K562 (cell line): Measurements from ENCODE around the gene TAF10. TPM values are rescaled to one million over a fixed set of nuclear protein-coding genes. Genes with fewer than 3 reads are reported as not detected.

Source experiments
- AFF1 ChIP-seq, 2 experiments: fragments of 450-650 bp; IDR thresholded peaks; 2 replicates each; pipeline ENCODE4 v1.6.1; 2018; ENCODE audit warnings: mild to moderate bottlenecking in 2 of 2, low read depth in 1 of 2; ENCODE audit not compliant: partially characterized antibody in 2 of 2
- CBFA2T3 ChIP-seq: fragments of 450-650 bp; IDR thresholded peaks from 2 replicates; pipeline ENCODE4 v1.6.1; 2017
- CREM ChIP-seq: IDR thresholded peaks from 2 replicates; pipeline ENCODE4 v1.6.1; 2014; ENCODE audit warnings: antibody characterized with exemption, low read depth
- FOXA3 ChIP-seq, 2 experiments: fragments of 450-650 bp in 1 of 2; sonication (generic) in 1 of 2; formaldehyde crosslinking; IDR thresholded peaks in 1 of 2; conservative IDR thresholded peaks in 1 of 2; 2 replicates each; pipeline versions ENCODE4 v1.4.0 to v1.8.0; 2020 to 2022; ENCODE audit warnings: mild to moderate bottlenecking in 2 of 2, missing genetic modification reagents in 1 of 2
- FOXM1 ChIP-seq, 2 experiments: fragments of 450-650 bp in 1 of 2; sonication (generic) in 1 of 2; formaldehyde crosslinking in 1 of 2; IDR thresholded peaks; 2 replicates each; pipeline versions ENCODE4 v1.6.1 to v1.9.0; 2017 to 2022; ENCODE audit warnings: low read depth in 2 of 2, mild to moderate bottlenecking in 2 of 2, missing genetic modification reagents in 1 of 2, moderate library complexity in 1 of 2
- HDAC3 ChIP-seq: fragments of 450-650 bp; IDR thresholded peaks from 2 replicates; pipeline ENCODE4 v1.6.1; 2018; ENCODE audit warnings: borderline replicate concordance, mild to moderate bottlenecking, moderate library complexity; ENCODE audit not compliant: partially characterized antibody
- IRF1 ChIP-seq: sonication (generic); formaldehyde crosslinking; IDR thresholded peaks from 2 replicates; pipeline ENCODE4 v1.8.0; 2022; ENCODE audit warnings: missing genetic modification reagents, mild to moderate bottlenecking, borderline replicate concordance
- MAFF ChIP-seq: IDR thresholded peaks from 2 replicates; pipeline ENCODE4 v1.6.1; 2012; ENCODE audit warnings: low read length, improper control_type of control experiment
- MYC ChIP-seq, 2 experiments: fragments of 250-450 bp in 1 of 2; sonication (Bioruptor Pico) in 1 of 2; IDR thresholded peaks; 2 replicates each; pipeline versions ENCODE4 v1.5.1 to v1.6.1; 2012 to 2021; ENCODE audit warnings: low read depth in 2 of 2, borderline replicate concordance in 1 of 2, improper control_type of control experiment in 1 of 2, low read length in 1 of 2, mild to moderate bottlenecking in 1 of 2, moderate library complexity in 1 of 2
- NR2C2 ChIP-seq, 2 experiments: fragments of 200-800 bp in 1 of 2; sonication (Bioruptor generic) in 1 of 2; sonication (generic) in 1 of 2; formaldehyde crosslinking in 1 of 2; IDR thresholded peaks; 2 replicates each; pipeline versions ENCODE4 v1.6.1 to v1.8.0; 2016 to 2022; ENCODE audit warnings: mild to moderate bottlenecking in 1 of 2, missing compliant biosample characterization in 1 of 2, missing genetic modification characterization in 1 of 2, missing genetic modification reagents in 1 of 2
- POLR2AphosphoS2 ChIP-seq: IDR thresholded peaks from 2 replicates; pipeline ENCODE4 v1.6.1; 2012; ENCODE audit warnings: low read length, improper control_type of control experiment
- SMAD4 ChIP-seq: fragments of 250-450 bp; sonication (Bioruptor Pico); conservative IDR thresholded peaks from 2 replicates; pipeline ENCODE4 v1.8.0; 2021; ENCODE audit warnings: inconsistent platforms, mild to moderate bottlenecking, moderate library complexity
- TAF7 ChIP-seq: fragments of 450-650 bp; IDR thresholded peaks from 2 replicates; pipeline ENCODE4 v1.6.1; 2016; ENCODE audit warnings: missing genetic modification characterization, missing compliant biosample characterization
- TFAP4 ChIP-seq: sonication (generic); formaldehyde crosslinking; IDR thresholded peaks from 2 replicates; pipeline ENCODE4 v1.8.0; 2022; ENCODE audit warnings: missing genetic modification reagents, mild to moderate bottlenecking, moderate library complexity, borderline replicate concordance
- ZNF224 ChIP-seq: sonication (generic); formaldehyde crosslinking; IDR thresholded peaks from 2 replicates; pipeline ENCODE4 v1.8.0; 2022; ENCODE audit warnings: mild to moderate bottlenecking, missing genetic modification reagents
- ZNF561 ChIP-seq: fragments of 450-650 bp; formaldehyde crosslinking; conservative IDR thresholded peaks from 2 replicates; pipeline ENCODE4 v1.4.0; 2020; ENCODE audit warnings: mild to moderate bottlenecking, moderate library complexity
- ZSCAN29 ChIP-seq: fragments of 450-650 bp; IDR thresholded peaks from 2 replicates; pipeline ENCODE4 v1.6.1; 2017
- polyA plus RNA-seq, 8 experiments: library from polyadenylated mRNA; depleted of rRNA in 4 of 8; stranded (reverse) in 5 of 8; unstranded in 3 of 8; fragments of >200 nt; fragmentation: Nextera tagmentation in 2 of 8; fragmentation: Illumina TruSeq in 1 of 8; extraction: Ambion mirVana in 2 of 8; extraction: Trizol in 1 of 8; gene quantifications; 2 replicates each; pipeline versions ENCODE4 v1.2.1 to v1.2.3, GENCODE V29; 2011 to 2014; ENCODE audit warnings: inconsistent platforms in 1 of 8, missing spikeins in 1 of 8
- total RNA-seq, 7 experiments: library from RNA; depleted of rRNA in 6 of 7; stranded (reverse); fragments of >200 nt in 6 of 7; fragmentation: Illumina TruSeq in 2 of 7; extraction: Trizol in 2 of 7; gene quantifications; 2 replicates each; pipeline versions ENCODE4 v1.2.1 to v1.2.3, GENCODE V29; 2011 to 2021; ENCODE audit warnings: low replicate concordance in 1 of 7

TAF10 gene
- total and polyA plus RNA-seq, 9 of the 15 experiments (the other 6 are each of a cell fraction or from before 2014, with no cell fraction given): 19.5 to 197 (median 121) TPM

- peak; percentile 56 for TF ChIP-seq HDAC3
- TF ChIP-seq CBFA2T3: peak; percentile 84
- TF ChIP-seq ZSCAN29: no peak
- TF ChIP-seq POLR2AphosphoS2: no peak
- TF ChIP-seq FOXA3 (CRISPR knock-in tag; conservative IDR thresholded peaks at IDR 0.05 in 1 of 2, IDR thresholded peaks at IDR 0.05 in 1 of 2): no peak
- no peak for TF ChIP-seq IRF1 (CRISPR knock-in tag)
- no peak for TF ChIP-seq ZNF224
- TF ChIP-seq AFF1 (IDR thresholded peaks at IDR 0.05; ENCODE audit: low read depth in 1 of 2, partially characterized antibody in 2 of 2): peak in 1 of 2 experiments; percentile 53
- TF ChIP-seq CREM: 0 out of 2 replicates have a peak, but pooled peaks have one; percentile 10
- no peak for TF ChIP-seq NR2C2 (CRISPR knock-in tag; IDR thresholded peaks at IDR 0.05)
- peak; percentile 59 for TF ChIP-seq NR2C2 (tag; IDR thresholded peaks at IDR 0.05)
- TF ChIP-seq MYC (IDR thresholded peaks at IDR 0.05; ENCODE audit: low read depth, low read length): 0 out of 2 replicates have a peak, but pooled peaks have one; percentile 19
- TF ChIP-seq MYC (CRISPR knock-in tag; IDR thresholded peaks at IDR 0.05; ENCODE audit: borderline replicate concordance, low read depth): no peak; the same call in 1 of the 2 replicates
- TF ChIP-seq MAFF: peak; percentile 100
- 0 out of 2 replicates have a peak, but pooled peaks have one; percentile 29 for TF ChIP-seq SMAD4 (CRISPR knock-in tag)
- 0 out of 2 replicates have a peak, but pooled peaks have one; percentile 22 for TF ChIP-seq FOXM1 (IDR thresholded peaks at IDR 0.05; ENCODE audit: low read depth)
- no peak for TF ChIP-seq FOXM1 (CRISPR knock-in tag; IDR thresholded peaks at IDR 0.05; ENCODE audit: low read depth)
- TF ChIP-seq ZNF561: no peak
- peak; percentile 100 for TF ChIP-seq TFAP4 (CRISPR knock-in tag)
- TF ChIP-seq TAF7 (tag): no peak
Measured at GRCh38 chr11:6568191-6568918, 43.7 kb downstream of the TAF10 start (continued).
